Endothelial cell of umbilical vein (primary cell): ENCODE data around the gene TROAP. TPM values are rescaled to one million over a fixed set of nuclear protein-coding genes. Genes with fewer than 3 reads are reported as not detected.
A peak's percentile ranks its signal among the peaks of the same experiment; 100 is the strongest.

ENCODE experiments used
- BruUV-seq: library from RNA; stranded (reverse); fragments of 400-500 nt; replicated peaks from 2 replicates; lab custom pipeline; 2021; lab: Mats Ljungman, UMichigan
- CTCF ChIA-PET: fragments of 300-600, 350-600 bp; sonication (Branson Sonifier 250); formaldehyde crosslinking; loops from one replicate; lab custom pipeline; 2021; ENCODE audit warnings: antibody characterized with exemption, inconsistent platforms; lab: Charles Lee
- POLR2A ChIA-PET: fragments of 300-600, 350-600 bp; sonication (Branson Sonifier 250); formaldehyde crosslinking; loops from one replicate; lab custom pipeline; 2021; ENCODE audit warnings: antibody characterized with exemption, inconsistent platforms; lab: Charles Lee
- DNase-seq: peaks from one replicate; pipeline ENCODE4 v3.0.0-alpha.2; 2011; ENCODE audit warnings: low read depth, low spot score
- FAIRE-seq: peaks from 2 replicates; lab custom pipeline; 2011; peaks lifted over from hg19 to GRCh38; lab: Jason Lieb, UNC
- H2AFZ ChIP-seq: 2 replicates; pipeline ENCODE4 v1.6.0; 2012; ENCODE audit warnings: low read depth, low read length, control low read depth, inconsistent platforms
- H3K27ac ChIP-seq: 2 replicates; pipeline ENCODE4 v1.5.1; 2011; ENCODE audit warnings: low read depth, mild to moderate bottlenecking, control low read depth, low read length, moderate library complexity; ENCODE audit not compliant: insufficient read depth
- H3K27me3 ChIP-seq, 2 experiments: 2 replicates each; pipeline versions ENCODE4 v1.6.0 to v1.6.1; 2011; ENCODE audit warnings: low read length in 2 of 2, mixed read lengths in 1 of 2; ENCODE audit not compliant: control insufficient read depth in 2 of 2, insufficient read depth in 2 of 2
- H3K36me3 ChIP-seq, 2 experiments: 2 replicates in 1 of 2; 3 replicates in 1 of 2; pipeline ENCODE4 v1.5.1; 2011; ENCODE audit warnings: low read length in 2 of 2, mild to moderate bottlenecking in 1 of 2, moderate library complexity in 1 of 2; ENCODE audit not compliant: control insufficient read depth in 2 of 2, insufficient read depth in 2 of 2; ENCODE audit errors: extremely low read depth in 1 of 2
- H3K4me1 ChIP-seq: 3 replicates; pipeline ENCODE4 v1.5.1; 2011; ENCODE audit warnings: mild to moderate bottlenecking, low read length; ENCODE audit not compliant: control insufficient read depth, insufficient read depth; ENCODE audit errors: extremely low read depth
- H3K4me2 ChIP-seq: 2 replicates; pipeline ENCODE4 v1.6.1; 2011; ENCODE audit warnings: low read length, control low read depth, mixed read lengths; ENCODE audit not compliant: insufficient read depth
- H3K4me3 ChIP-seq, 3 experiments: fragments of 200-600 bp in 1 of 3; sonication (generic), shearing (Covaris generic) in 1 of 3; replicated peaks in 1 of 3; 2 replicates each; pipeline ENCODE4 v1.5.1; 2011 to 2016; ENCODE audit warnings: control low read depth in 3 of 3, low read length in 3 of 3, mild to moderate bottlenecking in 2 of 3, inconsistent platforms in 1 of 3, low read depth in 1 of 3, moderate library complexity in 1 of 3; ENCODE audit not compliant: insufficient read depth in 1 of 3
- H3K79me2 ChIP-seq: 2 replicates; pipeline ENCODE4 v1.6.0; 2012; ENCODE audit warnings: low read length, inconsistent platforms; ENCODE audit not compliant: control insufficient read depth, insufficient read depth
- H3K9ac ChIP-seq: replicated peaks from 2 replicates; pipeline ENCODE3; 2011; ENCODE audit warnings: low read length, control low read depth; ENCODE audit not compliant: insufficient read depth; ENCODE audit errors: extremely low read depth
- H3K9me1 ChIP-seq: replicated peaks from 3 replicates; pipeline ENCODE4 v1.6.0; 2011; ENCODE audit warnings: mild to moderate bottlenecking, low read length; ENCODE audit not compliant: control insufficient read depth, insufficient read depth; ENCODE audit errors: extremely low read depth
- H3K9me3 ChIP-seq: replicated peaks from 2 replicates; pipeline ENCODE4 v1.5.1; 2012; ENCODE audit warnings: low read length, inconsistent platforms; ENCODE audit not compliant: control insufficient read depth, insufficient read depth
- H4K20me1 ChIP-seq: replicated peaks from 2 replicates; pipeline ENCODE3; 2011; ENCODE audit warnings: mild to moderate bottlenecking, low read length; ENCODE audit not compliant: control insufficient read depth, insufficient read depth; ENCODE audit errors: extremely low read depth
- CTCF ChIP-seq, 2 donors: IDR thresholded peaks; 1 replicate in 1 of 2; 2 replicates in 1 of 2; pipeline ENCODE4 v1.5.1; 2011; ENCODE audit warnings: low read length in 2 of 2, mild to moderate bottlenecking in 2 of 2, moderate library complexity in 2 of 2, control low read depth in 1 of 2, inconsistent platforms in 1 of 2, low read depth in 1 of 2; ENCODE audit not compliant: insufficient read depth in 1 of 2; ENCODE audit errors: extremely low read depth in 1 of 2
- EZH2 ChIP-seq: IDR thresholded peaks from 2 replicates; pipeline ENCODE4 v1.6.1; 2012; ENCODE audit warnings: borderline replicate concordance, low read depth, mild to moderate bottlenecking, moderate library complexity, low read length, inconsistent platforms; ENCODE audit not compliant: severe bottlenecking
- FOS ChIP-seq: IDR thresholded peaks from 2 replicates; pipeline ENCODE4 v1.6.1; 2011; ENCODE audit warnings: mild to moderate bottlenecking, low read length, moderate library complexity, borderline replicate concordance; ENCODE audit not compliant: insufficient read depth
- GATA2 ChIP-seq: IDR thresholded peaks from 2 replicates; pipeline ENCODE4 v1.7.0; 2011; ENCODE audit warnings: low read depth, mild to moderate bottlenecking, moderate library complexity, mixed read lengths, low read length; ENCODE audit not compliant: insufficient read length, insufficient read depth
- JUN ChIP-seq: IDR thresholded peaks from 2 replicates; pipeline ENCODE4 v1.6.1; 2011; ENCODE audit warnings: borderline replicate concordance, low read depth; ENCODE audit not compliant: insufficient read length, insufficient read depth
- MYC ChIP-seq: IDR thresholded peaks from one replicate; pipeline ENCODE4 v1.6.1; 2011; ENCODE audit warnings: mild to moderate bottlenecking, low read depth, low read length
- POLR2A ChIP-seq: IDR thresholded peaks from 2 replicates; pipeline ENCODE4 v1.6.1; 2012; ENCODE audit warnings: low read depth, mild to moderate bottlenecking, control low read depth, low read length
- POLR2AphosphoS5 ChIP-seq: IDR thresholded peaks from 2 replicates; pipeline ENCODE4 v1.6.1; 2012; ENCODE audit warnings: low read depth, mild to moderate bottlenecking, control low read depth, low read length, moderate library complexity; ENCODE audit not compliant: insufficient read depth
- dilution Hi-C: fragments of 300-500 bp; cut with MboI; formaldehyde crosslinking; loops from one replicate; pipeline ENCODE4 v1.15.0; 2019; ENCODE audit warnings: low sequenced_read_pairs; ENCODE audit not compliant: extremely low pct_ligation_motif_present
- intact Hi-C: fragments of 100-400 bp; cut with micrococcal nuclease; formaldehyde crosslinking; loops from one replicate; pipeline ENCODE4 v1.10.0; 2022
- polyA plus RNA-seq, 4 experiments: library from polyadenylated mRNA; depleted of rRNA in 3 of 4; stranded (reverse) in 3 of 4; unstranded in 1 of 4; fragments of >200 nt; gene quantifications; 2 replicates each; pipeline versions ENCODE4 v1.2.1 to v1.2.3, GENCODE V29; 2011 to 2012; ENCODE audit warnings: missing spikeins in 1 of 4
- total RNA-seq: library from RNA; stranded (reverse); gene quantifications from 2 replicates; pipeline ENCODE4 v1.2.3, GENCODE V29; 2021
- TF ChIP-seq, protein P1 (sequence below): IDR thresholded peaks from 2 replicates; pipeline ENCODE4 v1.6.1; 2011; ENCODE audit not compliant: insufficient read depth, insufficient read length

The TROAP gene
- total and polyA plus RNA-seq, 2 donors (not counting 3 experiments of a cell fraction or from before 2014, with no cell fraction given): 31.7 to 68.6 TPM

DNA sequence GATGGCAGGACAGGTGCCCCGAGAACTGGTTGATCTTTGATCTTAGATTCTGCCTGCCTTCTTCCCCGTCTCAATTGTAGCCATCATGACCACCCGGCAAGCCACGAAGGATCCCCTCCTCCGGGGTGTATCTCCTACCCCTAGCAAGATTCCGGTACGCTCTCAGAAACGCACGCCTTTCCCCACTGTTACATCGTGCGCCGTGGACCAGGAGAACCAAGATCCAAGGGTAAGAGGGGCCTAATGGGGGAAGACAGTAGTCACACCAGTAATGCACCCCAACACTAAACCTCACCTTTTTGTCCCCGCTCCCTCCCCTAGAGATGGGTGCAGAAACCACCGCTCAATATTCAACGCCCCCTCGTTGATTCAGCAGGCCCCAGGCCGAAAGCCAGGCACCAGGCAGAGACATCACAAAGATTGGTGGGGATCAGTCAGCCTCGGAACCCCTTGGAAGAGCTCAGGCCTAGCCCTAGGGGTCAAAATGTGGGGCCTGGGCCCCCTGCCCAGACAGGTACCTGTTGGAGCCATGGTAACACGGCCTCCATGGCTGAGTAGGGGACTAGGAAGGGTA lies 556 bp downstream of the TROAP start:
- Histone ChIP-seq H3K9ac (peak overlapping the region; percentile 86), H3K79me2 (peaks cover 11% of the 10 kb centered on the region), H3K36me3 (peaks cover 0 to 3% of the 10 kb centered on the region in 2 experiments), H3K4me3 (peak overlapping the region; percentile 57 to 90 (median 73)), H3K4me2 (peak overlapping the region; percentile 96), H3K9me3 (no peaks in the 10 kb centered on the region), H3K27ac (peak overlapping the region; percentile 58), H3K27me3 (no peaks in the 10 kb centered on the region), H3K9me1 (no peaks in the 10 kb centered on the region), H3K4me1 (peaks cover 12% of the 10 kb centered on the region), H2AFZ (peak overlapping the region; percentile 95), H4K20me1 (no peaks in the 10 kb centered on the region)
- POLR2A ChIA-PET: interaction anchor here (1.3 to 1.5 kb wide), 2 partner anchors 19 to 43 kb away, joined by 4 to 7 read pairs; partner anchors contain the start of gene SPATS2
- intact Hi-C loops (loop anchor here (1.0 kb wide), 1 partner anchor 19 kb away; no protein-coding TSS in a partner anchor), dilution Hi-C loops (no loop called here)
- CTCF ChIA-PET: interaction anchor here (0.8 to 4.9 kb wide), 13 partner anchors 8 to 257 kb away, joined by 3 to 43 read pairs (median 6); partner anchors contain the start of gene DNAJC22
- FAIRE-seq (no peak), DNase-seq (no peak)
- TF ChIP-seq MYC (no peak), EZH2 (no peak), FOS (no peak), GATA2 (no peak), CTCF (IDR thresholded peaks at IDR 0.05; ENCODE audit: extremely low read depth in 1 of 2, insufficient read depth in 1 of 2, low read depth in 1 of 2, low read length in 2 of 2) (no peak), POLR2A (no peak), POLR2AphosphoS5 (no peak), JUN (no peak)
- TF ChIP-seq, protein P1, sequence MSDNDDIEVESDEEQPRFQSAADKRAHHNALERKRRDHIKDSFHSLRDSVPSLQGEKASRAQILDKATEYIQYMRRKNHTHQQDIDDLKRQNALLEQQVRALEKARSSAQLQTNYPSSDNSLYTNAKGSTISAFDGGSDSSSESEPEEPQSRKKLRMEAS: no peak
- BruUV-seq: TSS peak; percentile 74
